ENCODE data around the gene PANX3.
"Not testable (repeated sequence)": the region's sequence is repeated elsewhere in the genome, so short reads cannot be mapped to it uniquely, and the experiment has no call there.

Gene PANX3

DNA sequence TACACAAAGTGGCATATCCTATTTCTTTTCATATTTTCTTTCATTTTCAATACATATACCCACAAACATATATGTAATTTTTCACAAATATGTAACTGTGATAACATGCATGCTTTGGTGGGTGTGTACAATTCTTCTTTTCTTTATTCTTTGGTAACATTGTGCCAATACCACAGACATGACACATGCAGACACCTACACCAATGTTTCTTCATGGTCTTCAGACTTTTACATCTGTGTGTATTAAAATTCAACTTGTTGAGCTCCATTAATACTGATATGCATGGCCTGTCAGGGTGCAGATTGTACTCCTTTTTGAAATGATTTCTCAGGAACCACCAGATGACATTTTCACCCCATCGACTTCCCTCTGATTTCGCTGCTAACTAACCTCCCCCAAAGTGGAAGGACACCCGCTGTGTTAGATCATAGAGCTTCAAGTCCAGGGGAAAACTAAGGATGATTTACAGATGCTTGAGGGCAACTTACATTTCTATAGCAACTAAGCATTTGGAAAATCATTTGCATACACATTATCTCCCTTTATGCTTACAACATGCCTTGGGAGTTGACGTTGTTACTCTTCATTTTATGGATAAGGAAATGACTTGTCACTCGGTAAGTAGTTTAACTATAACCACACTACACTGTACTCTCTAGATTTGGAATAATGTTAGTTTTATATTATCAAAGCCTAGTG is 10.5 kb upstream of the PANX3 start:
- H3K4me3 Mint-ChIP-seq: no peak overlapping the region
- H3K27ac Mint-ChIP-seq: no peak overlapping the region
- H3K4me1 Mint-ChIP-seq (ENCODE audit: low read depth): no peaks in the 10 kb centered on the region
- no peaks in the 10 kb centered on the region for H3K36me3 Mint-ChIP-seq (ENCODE audit: low read depth)
- DNase-seq: no peak
- peaks cover 37% of the 10 kb centered on the region for H3K27me3 Mint-ChIP-seq
- H3K9me3 Mint-ChIP-seq: no peaks in the 10 kb centered on the region

DNA sequence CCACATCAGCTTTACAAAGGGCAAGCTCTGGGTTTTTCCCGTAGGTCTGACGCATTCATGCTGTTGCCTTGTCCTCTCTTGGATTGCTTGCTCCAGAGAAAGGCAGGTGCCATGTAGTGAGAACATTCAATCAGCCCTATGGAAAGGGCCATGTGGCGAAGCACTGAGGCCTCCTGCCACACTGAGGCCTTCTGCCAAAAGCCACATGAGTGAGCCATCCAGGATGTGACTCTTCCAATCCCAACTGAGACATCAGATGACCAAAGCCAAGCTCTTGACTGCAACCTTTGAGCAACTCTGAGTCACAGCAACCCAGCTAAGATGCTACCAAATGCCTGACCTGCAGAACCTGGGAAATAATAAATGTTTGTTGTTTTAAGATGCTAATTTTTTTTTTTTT is 9.0 kb upstream of the PANX3 start:
- Mint-ChIP-seq H3K4me1 (ENCODE audit: low read depth) (no peaks in the 10 kb centered on the region), H3K4me3 (no peak overlapping the region), H3K9me3 (no peaks in the 10 kb centered on the region), H3K27ac (no peak overlapping the region), H3K36me3 (ENCODE audit: low read depth) (no peaks in the 10 kb centered on the region), H3K27me3 (peaks cover 31% of the 10 kb centered on the region)
- DNase-seq: no peak

DNA sequence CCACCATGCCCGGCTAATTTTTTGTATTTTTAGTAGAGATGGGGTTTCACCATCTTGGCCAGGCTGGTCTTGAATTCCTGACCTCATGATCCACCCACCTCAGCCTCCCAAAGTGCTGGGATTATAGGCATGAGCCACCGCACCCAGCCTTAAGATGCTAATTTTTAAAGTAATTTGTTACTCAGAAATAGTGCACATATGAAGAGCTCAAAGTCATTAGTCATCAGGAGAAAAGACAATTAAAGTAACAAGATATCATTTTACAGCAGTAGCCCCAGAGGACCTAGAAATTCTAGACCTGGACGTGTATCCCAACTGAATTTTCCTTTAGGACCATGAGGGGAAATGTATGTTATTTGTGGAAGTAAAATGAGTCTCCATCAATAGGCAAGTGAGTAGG is 8.5 kb upstream of the PANX3 start:
- DNase-seq; H3K27ac Mint-ChIP-seq; H3K36me3 Mint-ChIP-seq (ENCODE audit: low read depth); H3K4me1 Mint-ChIP-seq (ENCODE audit: low read depth); H3K4me3 Mint-ChIP-seq; H3K9me3 Mint-ChIP-seq: not testable (repeated sequence)
- peaks cover 26% of the 10 kb centered on the region for H3K27me3 Mint-ChIP-seq

DNA sequence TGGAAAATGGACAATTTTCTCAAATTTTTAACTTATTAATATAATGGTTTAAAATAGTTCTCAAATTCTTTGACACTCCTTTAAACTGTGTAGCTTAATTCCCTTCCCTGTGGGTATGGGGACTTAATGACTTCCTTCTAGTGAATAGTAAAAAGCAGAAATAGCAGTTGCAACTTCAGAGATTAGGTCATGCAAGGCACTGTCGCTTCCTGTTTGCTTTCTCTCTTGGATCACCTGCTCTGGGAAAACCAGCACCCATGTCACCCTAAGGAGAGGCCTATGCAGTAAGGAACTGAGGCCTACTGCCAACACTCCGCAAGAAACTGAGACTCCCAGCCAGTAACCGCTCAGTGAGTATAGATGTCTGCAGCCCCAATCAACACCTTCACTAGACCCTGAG is 5.5 kb upstream of the PANX3 start:
- no peak overlapping the region for H3K27ac Mint-ChIP-seq
- no peak for DNase-seq
- no peaks in the 10 kb centered on the region for H3K4me1 Mint-ChIP-seq (ENCODE audit: low read depth)

DNA sequence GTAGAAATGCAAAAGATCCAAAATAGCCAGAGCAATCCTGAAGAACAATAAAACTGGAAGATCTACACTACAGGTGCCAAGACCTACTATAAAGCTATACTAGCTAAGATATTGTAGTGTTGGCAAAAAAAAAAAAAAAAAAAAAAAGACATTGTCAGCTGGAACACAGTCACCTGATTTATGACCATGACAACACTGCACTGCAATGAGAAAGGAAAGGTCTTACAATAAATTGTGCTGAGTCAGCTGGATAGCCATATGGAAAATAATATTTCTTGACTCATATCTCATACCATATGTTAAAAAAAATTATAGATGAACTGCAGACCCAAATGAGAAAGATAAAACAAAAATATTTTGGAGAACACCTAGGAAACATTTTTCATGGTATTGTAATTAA is 3.1 kb upstream of the PANX3 start:
- H3K9me3 Mint-ChIP-seq: no peaks in the 10 kb centered on the region
- H3K27me3 Mint-ChIP-seq: no peaks in the 10 kb centered on the region
- no peak overlapping the region for H3K27ac Mint-ChIP-seq
- peaks cover 7% of the 10 kb centered on the region for H3K4me1 Mint-ChIP-seq (ENCODE audit: low read depth)
- DNase-seq: no peak
- H3K4me3 Mint-ChIP-seq: no peak overlapping the region
- H3K36me3 Mint-ChIP-seq (ENCODE audit: low read depth): no peaks in the 10 kb centered on the region

More for the DNA sequence above, 5.5 kb upstream of the PANX3 start:
- H3K27me3 Mint-ChIP-seq: peaks cover 16% of the 10 kb centered on the region
- no peaks in the 10 kb centered on the region for H3K9me3 Mint-ChIP-seq
- H3K4me3 Mint-ChIP-seq: no peak overlapping the region
- no peaks in the 10 kb centered on the region for H3K36me3 Mint-ChIP-seq (ENCODE audit: low read depth)

DNA sequence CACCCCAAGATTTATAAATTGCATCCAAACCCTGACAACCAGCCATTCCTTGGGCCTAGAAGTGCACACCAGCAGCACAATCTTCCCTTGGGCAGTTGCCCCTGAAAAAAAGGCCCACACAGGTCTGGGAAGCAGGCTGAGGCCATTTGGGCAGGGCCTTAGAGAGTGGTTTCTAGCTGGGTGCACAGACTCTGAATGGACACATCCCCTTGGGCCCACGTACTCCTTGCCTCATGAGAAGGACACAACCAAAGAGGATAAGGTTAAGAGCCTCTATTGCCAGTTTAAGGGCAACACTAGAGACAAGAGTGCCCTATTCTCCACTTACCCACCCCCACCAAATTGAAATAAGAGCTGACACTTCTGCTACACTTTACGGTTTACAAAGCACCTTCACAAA is 933 bp upstream of the PANX3 start:
- H3K27me3 Mint-ChIP-seq: peaks cover 1% of the 10 kb centered on the region
- no peak overlapping the region for H3K27ac Mint-ChIP-seq
- DNase-seq: no peak
- H3K9me3 Mint-ChIP-seq: no peaks in the 10 kb centered on the region
- H3K4me3 Mint-ChIP-seq: no peak overlapping the region
- peaks cover 7% of the 10 kb centered on the region for H3K4me1 Mint-ChIP-seq (ENCODE audit: low read depth)
- no peaks in the 10 kb centered on the region for H3K36me3 Mint-ChIP-seq (ENCODE audit: low read depth)

DNA sequence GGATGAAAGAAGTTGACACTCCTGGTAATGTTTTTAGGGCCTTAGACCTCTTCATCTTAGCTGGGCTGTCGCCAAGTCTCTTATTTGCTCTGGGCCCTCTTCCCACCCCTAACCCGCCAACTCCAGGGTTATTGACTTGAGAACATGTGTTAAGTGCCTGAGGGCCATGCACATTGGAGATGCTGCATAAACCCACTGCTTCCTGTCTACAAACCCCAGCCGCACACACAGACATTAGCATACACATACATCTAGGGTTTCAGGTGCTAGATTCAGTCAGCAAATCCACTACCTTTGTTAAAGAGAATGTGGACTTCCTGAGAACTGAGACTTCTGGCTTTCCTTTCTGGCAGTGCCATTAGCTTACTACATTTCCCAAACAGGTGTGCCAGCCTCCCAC is 817 bp downstream of the PANX3 start:
- H3K27me3 Mint-ChIP-seq: peaks cover 2% of the 10 kb centered on the region
- no peak for DNase-seq
- peak overlapping the region; percentile 71 for H3K27ac Mint-ChIP-seq
- H3K4me1 Mint-ChIP-seq (ENCODE audit: low read depth): peaks cover 7% of the 10 kb centered on the region
- no peak overlapping the region for H3K4me3 Mint-ChIP-seq
- H3K36me3 Mint-ChIP-seq (ENCODE audit: low read depth): no peaks in the 10 kb centered on the region
- no peaks in the 10 kb centered on the region for H3K9me3 Mint-ChIP-seq

DNA sequence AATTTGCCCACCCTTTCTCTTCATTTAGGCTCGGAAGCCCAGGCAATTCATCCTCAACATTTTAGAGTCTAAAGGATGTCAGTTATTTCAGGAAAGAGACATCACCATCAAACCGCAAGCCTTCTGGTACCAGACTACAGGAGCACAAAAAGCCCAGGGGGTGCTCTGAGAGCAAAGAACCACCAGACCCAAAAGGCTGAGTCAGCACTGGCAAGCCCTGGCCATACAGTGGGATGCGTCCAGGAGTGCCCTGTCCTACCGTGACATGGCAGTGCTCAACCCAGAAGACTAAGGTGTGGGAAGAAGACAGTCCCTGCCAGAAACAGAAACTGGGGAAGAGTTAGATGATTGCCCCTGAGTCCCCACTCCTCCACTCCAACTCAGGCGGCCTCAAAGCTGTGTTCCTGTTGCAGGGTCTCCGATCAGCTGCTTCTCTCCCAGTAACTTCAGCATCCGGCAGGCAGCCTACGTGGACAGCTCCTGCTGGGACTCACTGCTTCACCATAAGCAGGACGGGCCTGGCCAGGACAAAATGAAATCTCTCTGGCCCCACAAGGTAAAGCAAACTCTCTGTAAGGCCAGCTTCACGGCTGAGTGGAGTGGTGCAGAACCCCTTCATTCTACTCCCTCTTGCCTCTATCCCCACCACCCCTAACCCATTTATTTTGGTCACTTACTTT is 1.5 kb downstream of the PANX3 start:
- H3K27ac Mint-ChIP-seq: no peak overlapping the region
- H3K4me1 Mint-ChIP-seq (ENCODE audit: low read depth): peaks cover 7% of the 10 kb centered on the region
- H3K27me3 Mint-ChIP-seq: peaks cover 2% of the 10 kb centered on the region
- H3K36me3 Mint-ChIP-seq (ENCODE audit: low read depth): no peaks in the 10 kb centered on the region
- no peaks in the 10 kb centered on the region for H3K9me3 Mint-ChIP-seq
- H3K4me3 Mint-ChIP-seq: no peak overlapping the region
- no peak for DNase-seq

DNA sequence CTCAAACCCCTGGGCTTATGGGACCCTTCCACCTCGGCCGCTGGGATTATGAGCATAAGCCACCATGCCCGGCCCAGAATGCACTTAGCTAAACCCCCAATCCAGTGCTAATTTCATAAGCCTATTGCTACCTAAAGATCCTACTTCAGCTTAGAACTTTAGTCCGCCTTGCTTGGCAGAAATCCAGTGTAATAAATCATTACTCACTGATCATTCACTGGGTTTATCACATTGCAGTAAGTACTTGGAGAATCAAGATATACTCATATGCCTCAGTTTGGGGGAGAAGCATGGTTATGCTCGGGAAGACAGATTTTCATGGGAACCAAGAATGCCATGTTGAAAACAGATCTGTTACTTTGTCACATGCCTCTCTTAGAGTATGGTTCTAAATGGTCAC is 7.6 kb downstream of the PANX3 start:
- no peak overlapping the region for H3K4me3 Mint-ChIP-seq
- DNase-seq: no peak
- H3K4me1 Mint-ChIP-seq (ENCODE audit: low read depth): peaks cover 10% of the 10 kb centered on the region
- no peaks in the 10 kb centered on the region for H3K9me3 Mint-ChIP-seq
- no peak overlapping the region for H3K27ac Mint-ChIP-seq
- H3K27me3 Mint-ChIP-seq: peaks cover 4% of the 10 kb centered on the region
- H3K36me3 Mint-ChIP-seq (ENCODE audit: low read depth): peaks cover 14% of the 10 kb centered on the region

DNA sequence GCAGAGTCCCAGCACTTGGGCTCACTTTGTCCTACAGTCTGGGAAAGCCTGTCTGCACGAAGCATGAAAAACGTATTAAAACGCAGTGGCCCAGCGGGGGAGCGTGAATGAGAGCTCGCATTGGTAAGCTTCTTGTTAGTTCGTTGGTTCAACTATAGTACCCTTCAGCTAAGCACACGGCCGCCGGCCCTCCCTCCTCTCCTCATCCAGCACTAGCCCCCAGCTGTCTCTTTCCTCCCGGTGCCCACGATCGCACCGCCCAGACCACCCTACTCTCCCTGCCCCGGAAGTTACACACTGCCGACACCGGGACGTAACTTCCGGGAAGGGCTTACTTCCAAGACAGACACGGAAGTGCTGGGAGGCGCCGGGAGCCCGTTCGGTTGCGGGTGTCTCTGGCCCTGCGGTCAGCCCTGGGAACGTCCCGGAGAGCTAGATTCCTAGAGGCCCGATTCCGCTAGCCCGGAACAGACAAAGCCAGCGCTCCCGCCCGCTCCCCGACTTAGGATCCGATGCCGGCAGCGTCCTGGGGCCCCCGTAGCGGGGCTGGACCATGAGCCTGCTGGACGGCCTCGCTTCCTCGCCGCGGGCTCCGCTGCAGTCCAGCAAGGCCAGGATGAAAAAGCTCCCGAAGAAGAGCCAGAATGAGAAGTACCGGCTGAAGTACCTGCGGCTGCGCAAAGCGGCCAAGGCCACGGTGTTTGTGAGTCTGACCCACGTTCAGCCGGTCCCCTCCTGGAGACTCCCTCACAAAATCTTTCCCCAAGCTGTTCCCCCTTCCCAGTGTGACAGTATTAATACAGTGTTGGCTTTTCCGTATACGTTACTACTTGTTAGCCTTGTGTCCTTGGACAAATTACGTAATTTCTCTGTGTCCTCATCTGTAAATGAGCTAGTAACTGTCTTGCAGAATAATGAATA is 11.6 kb downstream of the PANX3 start, which contains the start of gene TBRG1:
Gene TBRG1 (plus strand): TSS at position 334 of the 921 bp plus-strand sequence. CDS start 220 bp downstream, at position 554.
- H3K4me3 Mint-ChIP-seq: peak within 1 kb of the TSS; percentile 93
- peak; percentile 85 for DNase-seq

DNA sequence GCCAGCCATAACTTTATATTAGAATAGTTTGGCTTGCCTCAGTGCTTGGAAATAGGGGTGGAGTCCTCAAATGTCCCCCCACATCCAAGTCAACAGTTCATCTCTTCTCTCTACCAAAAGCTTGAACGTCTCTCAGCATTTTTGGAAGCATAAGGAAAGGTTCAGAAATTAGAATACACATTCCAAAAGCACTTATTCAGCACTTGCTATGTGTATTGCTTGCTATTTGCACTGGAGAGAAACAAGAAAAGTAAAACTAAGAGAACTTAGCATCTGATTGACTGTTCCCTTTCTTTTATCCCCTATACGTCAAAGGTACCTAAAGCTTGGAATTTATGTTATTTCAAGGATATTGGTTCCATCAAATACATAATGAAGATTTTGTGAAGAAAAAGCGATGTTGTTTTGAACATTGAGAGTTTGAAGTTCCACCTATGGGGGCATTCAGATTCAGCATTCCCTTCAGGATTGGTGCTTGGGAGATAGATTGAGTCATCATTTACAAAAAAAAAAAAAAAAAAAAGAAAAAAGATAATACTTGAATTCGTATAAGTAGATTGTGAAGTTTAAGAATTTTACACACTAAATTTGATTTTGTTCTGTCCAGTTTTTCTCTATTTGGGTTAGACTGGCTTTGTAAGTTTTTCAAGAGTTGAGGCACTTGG is 12.8 kb downstream of the PANX3 start:
- Mint-ChIP-seq H3K27me3 (peaks cover 2% of the 10 kb centered on the region), H3K36me3 (ENCODE audit: low read depth) (peaks cover 58% of the 10 kb centered on the region), H3K4me3 (peak overlapping the region; percentile 93), H3K4me1 (ENCODE audit: low read depth) (peaks cover 44% of the 10 kb centered on the region), H3K27ac (peak overlapping the region; percentile 95), H3K9me3 (no peaks in the 10 kb centered on the region)
- DNase-seq: no peak

More for the DNA sequence above, 11.6 kb downstream of the PANX3 start, which contains the start of gene TBRG1:
- Mint-ChIP-seq H3K36me3 (ENCODE audit: low read depth) (peaks cover 49% of the 10 kb centered on the region), H3K4me1 (ENCODE audit: low read depth) (peaks cover 40% of the 10 kb centered on the region), H3K9me3 (no peaks in the 10 kb centered on the region), H3K27ac (peak within 1 kb of the TSS; percentile 95), H3K27me3 (peaks cover 2% of the 10 kb centered on the region)

DNA sequence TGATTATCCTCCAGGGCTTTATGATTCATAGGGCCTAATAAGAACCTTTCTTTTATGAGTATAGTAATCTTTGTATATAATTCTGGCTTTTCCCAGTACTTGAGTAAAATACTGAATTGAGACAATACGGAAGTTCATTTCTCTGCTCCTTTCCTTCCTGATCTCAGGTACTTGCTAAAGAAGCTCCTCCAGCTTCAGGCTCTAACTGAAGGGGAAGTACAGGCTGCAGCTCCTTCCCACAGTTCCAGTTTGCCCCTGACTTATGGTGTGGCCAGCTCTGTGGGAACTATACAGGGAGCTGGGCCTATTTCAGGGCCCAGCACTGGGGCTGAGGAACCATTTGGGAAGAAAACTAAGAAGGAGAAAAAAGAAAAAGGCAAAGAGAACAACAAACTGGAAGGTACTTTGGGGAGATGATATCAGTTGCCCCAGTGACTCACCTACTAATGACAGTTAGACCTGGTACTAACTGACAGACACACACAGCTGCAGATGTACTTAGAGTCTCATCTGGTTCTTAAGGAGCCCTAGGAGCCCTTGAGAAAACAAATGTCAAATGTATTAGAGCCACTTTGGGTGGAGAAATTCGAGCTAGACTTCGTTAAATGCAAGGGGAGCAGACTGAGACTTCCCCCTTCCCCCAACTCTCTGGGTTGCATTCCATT is 14.4 kb downstream of the PANX3 start:
- Mint-ChIP-seq H3K27me3 (no peaks in the 10 kb centered on the region), H3K4me1 (ENCODE audit: low read depth) (peaks cover 44% of the 10 kb centered on the region), H3K27ac (no peak overlapping the region), H3K4me3 (no peak overlapping the region), H3K36me3 (ENCODE audit: low read depth) (peaks cover 75% of the 10 kb centered on the region), H3K9me3 (no peaks in the 10 kb centered on the region)
- DNase-seq: no peak

DNA sequence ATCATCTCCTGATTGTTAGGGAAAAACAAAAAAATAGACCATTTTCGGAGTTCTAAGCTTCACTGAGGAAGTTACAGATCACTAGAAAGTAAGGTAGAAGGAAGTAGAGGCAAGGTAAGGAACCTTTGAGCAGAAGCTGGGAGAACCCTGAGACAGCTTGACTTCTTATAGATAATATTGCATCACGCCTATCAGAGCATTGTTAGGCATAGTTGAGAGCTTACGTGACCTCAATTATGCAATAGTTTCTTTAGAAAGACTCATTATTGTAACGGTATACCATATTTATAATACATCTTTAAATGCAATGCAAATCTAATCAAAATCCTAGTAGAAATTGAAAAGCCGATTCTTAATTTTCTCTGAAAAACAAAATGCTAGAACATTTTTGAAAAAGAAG is 16.3 kb downstream of the PANX3 start:
- Mint-ChIP-seq H3K4me3 (no peak overlapping the region), H3K36me3 (ENCODE audit: low read depth) (peaks cover 93% of the 10 kb centered on the region), H3K4me1 (ENCODE audit: low read depth) (peaks cover 39% of the 10 kb centered on the region), H3K27ac (peak overlapping the region; percentile 8), H3K9me3 (no peaks in the 10 kb centered on the region), H3K27me3 (no peaks in the 10 kb centered on the region)
- no peak for DNase-seq

DNA sequence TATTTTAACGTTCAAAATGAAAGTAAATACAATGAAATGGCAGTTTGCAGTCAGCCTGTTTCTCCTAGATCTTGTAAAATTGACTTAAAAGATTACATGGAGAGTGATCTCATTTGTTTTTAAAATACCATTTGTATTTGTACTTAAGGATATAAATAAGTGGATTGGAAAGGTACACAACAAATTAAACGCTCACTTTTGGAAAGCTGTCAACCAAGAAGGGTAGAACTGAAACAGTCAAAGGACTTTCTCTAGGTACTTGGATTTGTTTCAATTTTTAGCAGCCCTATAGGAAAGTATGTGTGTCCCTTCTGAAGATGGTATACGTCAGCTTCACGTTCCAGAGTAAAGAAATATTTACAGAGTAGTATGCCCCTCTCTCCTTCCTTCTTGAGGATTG is 18.7 kb downstream of the PANX3 start:
- no peaks in the 10 kb centered on the region for H3K9me3 Mint-ChIP-seq
- no peaks in the 10 kb centered on the region for H3K27me3 Mint-ChIP-seq
- H3K4me1 Mint-ChIP-seq (ENCODE audit: low read depth): peaks cover 26% of the 10 kb centered on the region
- peak overlapping the region; percentile 8 for H3K27ac Mint-ChIP-seq
- no peak for DNase-seq
- H3K36me3 Mint-ChIP-seq (ENCODE audit: low read depth): peaks cover 93% of the 10 kb centered on the region
- H3K4me3 Mint-ChIP-seq: no peak overlapping the region
